A549 (cell line): Measurements from ENCODE around the gene PON2.

Source experiments
- JUN ChIP-seq, 2 experiments: fragments of >200 bp; sonication (Bioruptor Twin); formaldehyde crosslinking; IDR thresholded peaks; 2 replicates in 1 of 2; 3 replicates in 1 of 2; pipeline ENCODE4 v1.6.1; 2016 to 2017
- POLR2A ChIP-seq: IDR thresholded peaks from 2 replicates; pipeline ENCODE4 v1.6.1; 2012; ENCODE audit warnings: mild to moderate bottlenecking, low read length
- RNF2 ChIP-seq: fragments of 200-600 bp; sonication (generic); IDR thresholded peaks from 2 replicates; pipeline ENCODE4 v1.6.1; 2016; ENCODE audit warnings: low read depth, mild to moderate bottlenecking, antibody characterized with exemption, moderate library complexity, borderline replicate concordance
- TF ChIP-seq, protein P1 (sequence below): fragments of >200 bp; sonication (Bioruptor Twin); formaldehyde crosslinking; IDR thresholded peaks from 3 replicates; pipeline ENCODE4 v1.5.1; 2016
- TF ChIP-seq, protein P2 (sequence below): fragments of >200 bp; sonication (Bioruptor Twin); formaldehyde crosslinking; IDR thresholded peaks from 3 replicates; pipeline ENCODE4 v1.6.1; 2016
- TF ChIP-seq, protein P3 (sequence below): IDR thresholded peaks from 2 replicates; pipeline ENCODE4 v1.6.1; 2012

DNA sequence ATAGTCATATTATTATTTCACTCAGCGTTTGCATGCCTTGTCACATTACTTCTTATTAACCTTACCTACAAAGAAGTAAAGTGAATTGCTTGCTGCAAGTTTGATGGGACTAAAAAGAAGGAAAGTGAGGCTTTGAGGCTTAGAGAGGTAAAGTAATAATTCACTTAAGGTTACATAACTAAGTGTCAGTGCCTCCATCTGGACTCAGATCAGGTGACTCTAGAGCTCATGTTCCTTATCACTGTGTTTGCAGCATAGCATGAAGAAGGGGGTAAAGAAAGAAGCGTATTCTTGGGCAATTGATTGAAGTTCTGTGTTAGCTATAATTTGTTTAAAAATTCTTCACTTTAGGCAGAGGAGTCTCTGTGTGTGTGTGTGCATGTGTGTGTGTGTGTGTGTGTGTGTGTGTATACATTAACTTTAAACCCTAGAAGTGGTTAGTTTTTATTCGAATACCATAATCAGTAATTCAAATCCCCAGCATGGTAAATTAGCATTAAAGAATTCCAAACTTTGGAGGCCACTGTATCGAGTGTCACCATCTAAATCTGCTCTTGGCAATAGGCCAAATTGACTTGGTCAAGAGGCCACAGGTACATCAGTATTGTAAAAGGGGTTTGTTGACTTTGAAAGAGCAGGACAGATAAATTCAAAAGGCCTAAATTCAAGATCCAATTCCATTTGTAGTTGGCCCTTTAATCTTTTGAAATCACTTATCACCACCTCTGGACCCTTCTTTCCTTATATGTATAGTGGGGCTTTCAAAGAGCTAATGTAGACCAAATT is 36.5 kb downstream of the PON2 start:
- TF ChIP-seq POLR2A: no peak
- TF ChIP-seq, protein P1, sequence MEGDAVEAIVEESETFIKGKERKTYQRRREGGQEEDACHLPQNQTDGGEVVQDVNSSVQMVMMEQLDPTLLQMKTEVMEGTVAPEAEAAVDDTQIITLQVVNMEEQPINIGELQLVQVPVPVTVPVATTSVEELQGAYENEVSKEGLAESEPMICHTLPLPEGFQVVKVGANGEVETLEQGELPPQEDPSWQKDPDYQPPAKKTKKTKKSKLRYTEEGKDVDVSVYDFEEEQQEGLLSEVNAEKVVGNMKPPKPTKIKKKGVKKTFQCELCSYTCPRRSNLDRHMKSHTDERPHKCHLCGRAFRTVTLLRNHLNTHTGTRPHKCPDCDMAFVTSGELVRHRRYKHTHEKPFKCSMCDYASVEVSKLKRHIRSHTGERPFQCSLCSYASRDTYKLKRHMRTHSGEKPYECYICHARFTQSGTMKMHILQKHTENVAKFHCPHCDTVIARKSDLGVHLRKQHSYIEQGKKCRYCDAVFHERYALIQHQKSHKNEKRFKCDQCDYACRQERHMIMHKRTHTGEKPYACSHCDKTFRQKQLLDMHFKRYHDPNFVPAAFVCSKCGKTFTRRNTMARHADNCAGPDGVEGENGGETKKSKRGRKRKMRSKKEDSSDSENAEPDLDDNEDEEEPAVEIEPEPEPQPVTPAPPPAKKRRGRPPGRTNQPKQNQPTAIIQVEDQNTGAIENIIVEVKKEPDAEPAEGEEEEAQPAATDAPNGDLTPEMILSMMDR: no peak
- TF ChIP-seq RNF2: no peak
- TF ChIP-seq JUN (IDR thresholded peaks at IDR 0.05): no peak
- TF ChIP-seq, protein P2, sequence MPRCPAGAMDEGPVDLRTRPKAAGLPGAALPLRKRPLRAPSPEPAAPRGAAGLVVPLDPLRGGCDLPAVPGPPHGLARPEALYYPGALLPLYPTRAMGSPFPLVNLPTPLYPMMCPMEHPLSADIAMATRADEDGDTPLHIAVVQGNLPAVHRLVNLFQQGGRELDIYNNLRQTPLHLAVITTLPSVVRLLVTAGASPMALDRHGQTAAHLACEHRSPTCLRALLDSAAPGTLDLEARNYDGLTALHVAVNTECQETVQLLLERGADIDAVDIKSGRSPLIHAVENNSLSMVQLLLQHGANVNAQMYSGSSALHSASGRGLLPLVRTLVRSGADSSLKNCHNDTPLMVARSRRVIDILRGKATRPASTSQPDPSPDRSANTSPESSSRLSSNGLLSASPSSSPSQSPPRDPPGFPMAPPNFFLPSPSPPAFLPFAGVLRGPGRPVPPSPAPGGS: no peak
- TF ChIP-seq, protein P3, sequence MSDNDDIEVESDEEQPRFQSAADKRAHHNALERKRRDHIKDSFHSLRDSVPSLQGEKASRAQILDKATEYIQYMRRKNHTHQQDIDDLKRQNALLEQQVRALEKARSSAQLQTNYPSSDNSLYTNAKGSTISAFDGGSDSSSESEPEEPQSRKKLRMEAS: 0 out of 2 replicates have a peak, but pooled peaks have one; percentile 13
